ENCODE measurements around the gene GRIK1. TPM values are rescaled to one million over a fixed set of nuclear protein-coding genes. Genes with fewer than 3 reads are reported as not detected.

Gene GRIK1
- total RNA-seq, 4 donors from 2014 or later = 0.30 to 0.76 (median 0.36) TPM

DNA sequence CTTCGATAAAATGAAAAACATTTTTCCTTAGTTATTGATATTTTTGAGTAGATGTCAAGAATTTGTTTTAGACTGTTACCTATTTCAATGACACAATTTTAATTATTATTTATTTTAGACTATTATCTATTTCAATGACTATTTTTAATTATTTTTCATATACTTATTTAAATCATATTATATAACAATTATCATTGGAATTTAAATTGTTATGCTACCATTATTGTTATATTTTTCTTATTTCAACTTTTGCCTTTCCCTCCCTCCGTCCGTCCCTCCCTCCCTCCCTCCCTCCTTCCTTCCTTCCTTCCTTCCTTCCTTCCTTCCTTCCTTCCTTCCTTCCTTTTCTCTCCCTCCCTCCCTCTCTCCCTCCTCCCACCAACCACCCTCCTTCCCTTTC lies 229.3 kb downstream of the GRIK1 start:
- intact Hi-C loops (cut with DNase I; ENCODE audit: low total_unique reads) = no loop called here
- TF ChIP-seq, protein P1, sequence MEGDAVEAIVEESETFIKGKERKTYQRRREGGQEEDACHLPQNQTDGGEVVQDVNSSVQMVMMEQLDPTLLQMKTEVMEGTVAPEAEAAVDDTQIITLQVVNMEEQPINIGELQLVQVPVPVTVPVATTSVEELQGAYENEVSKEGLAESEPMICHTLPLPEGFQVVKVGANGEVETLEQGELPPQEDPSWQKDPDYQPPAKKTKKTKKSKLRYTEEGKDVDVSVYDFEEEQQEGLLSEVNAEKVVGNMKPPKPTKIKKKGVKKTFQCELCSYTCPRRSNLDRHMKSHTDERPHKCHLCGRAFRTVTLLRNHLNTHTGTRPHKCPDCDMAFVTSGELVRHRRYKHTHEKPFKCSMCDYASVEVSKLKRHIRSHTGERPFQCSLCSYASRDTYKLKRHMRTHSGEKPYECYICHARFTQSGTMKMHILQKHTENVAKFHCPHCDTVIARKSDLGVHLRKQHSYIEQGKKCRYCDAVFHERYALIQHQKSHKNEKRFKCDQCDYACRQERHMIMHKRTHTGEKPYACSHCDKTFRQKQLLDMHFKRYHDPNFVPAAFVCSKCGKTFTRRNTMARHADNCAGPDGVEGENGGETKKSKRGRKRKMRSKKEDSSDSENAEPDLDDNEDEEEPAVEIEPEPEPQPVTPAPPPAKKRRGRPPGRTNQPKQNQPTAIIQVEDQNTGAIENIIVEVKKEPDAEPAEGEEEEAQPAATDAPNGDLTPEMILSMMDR (IDR thresholded peaks at IDR 0.05) = no peak
- no peak for TF ChIP-seq POLR2A (IDR thresholded peaks at IDR 0.05)
- WGBS, 2 donors = 82 to 83% methylated on average over 3 of the region's 3 CpGs
- no peak overlapping the region for H3K4me3 ChIP-seq (ENCODE audit: low read depth, poor library complexity, severe bottlenecking)
- DNase-seq (ENCODE audit: low spot score in 2 of 2) = no peak

DNA sequence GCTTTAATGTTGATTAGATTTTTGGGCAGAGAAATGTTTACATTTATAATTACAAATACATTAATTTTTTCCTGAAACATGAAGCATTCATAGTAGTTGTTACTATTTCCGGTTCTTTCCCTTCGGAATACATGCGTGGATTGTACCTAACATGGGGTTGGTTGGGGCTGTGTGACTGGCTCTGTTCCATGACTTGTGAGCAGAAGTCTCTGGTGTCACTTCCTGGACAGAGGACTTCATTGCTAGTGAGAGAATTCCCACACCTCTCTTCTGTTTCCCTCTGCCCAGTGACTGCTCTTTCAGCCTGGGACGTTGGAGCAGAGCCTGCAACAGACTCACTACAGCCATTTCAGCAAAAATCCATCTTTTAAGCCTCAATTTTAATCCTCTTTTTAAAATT lies 231.4 kb downstream of the GRIK1 start:
- no peak for DNase-seq (ENCODE audit: low spot score in 2 of 2)
- intact Hi-C loops (cut with DNase I; ENCODE audit: low total_unique reads) = no loop called here
- H3K4me3 ChIP-seq (ENCODE audit: low read depth, poor library complexity, severe bottlenecking) = no peak overlapping the region

DNA sequence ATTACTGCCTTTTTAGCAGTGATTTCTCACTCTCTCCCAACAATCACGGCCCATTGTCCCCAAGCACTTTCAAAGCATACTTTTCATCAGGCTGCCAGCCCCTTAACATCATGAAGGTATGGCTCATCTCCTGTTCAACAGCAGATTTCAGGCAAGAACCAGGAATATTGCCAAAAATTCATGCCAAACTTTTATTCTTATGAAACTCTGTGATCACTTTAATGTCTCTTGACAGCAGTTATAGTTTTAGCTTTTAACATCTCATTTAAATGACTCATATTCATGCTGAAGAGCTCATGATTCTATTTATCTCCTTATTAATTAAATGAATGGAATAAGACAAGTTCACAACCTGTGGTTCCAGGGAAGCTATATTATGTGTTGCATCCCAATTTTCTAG lies 235.1 kb downstream of the GRIK1 start:
- TF ChIP-seq, protein P1 (IDR thresholded peaks at IDR 0.05) = no peak
- no peak for TF ChIP-seq POLR2A (IDR thresholded peaks at IDR 0.05)
- DNase-seq (ENCODE audit: low spot score in 2 of 2) = no peak
- intact Hi-C loops (cut with DNase I; ENCODE audit: low total_unique reads) = no loop called here
- WGBS, 2 donors = 31 to 39% methylated on average over 1 of the region's 1 CpG
- no peak overlapping the region for H3K4me3 ChIP-seq (ENCODE audit: low read depth, poor library complexity, severe bottlenecking)

More for the DNA sequence above, 231.4 kb downstream of the GRIK1 start:
- WGBS, 2 donors = 76 to 82% methylated on average over 4 of the region's 4 CpGs
- TF ChIP-seq, protein P1 (IDR thresholded peaks at IDR 0.05) = no peak

DNA sequence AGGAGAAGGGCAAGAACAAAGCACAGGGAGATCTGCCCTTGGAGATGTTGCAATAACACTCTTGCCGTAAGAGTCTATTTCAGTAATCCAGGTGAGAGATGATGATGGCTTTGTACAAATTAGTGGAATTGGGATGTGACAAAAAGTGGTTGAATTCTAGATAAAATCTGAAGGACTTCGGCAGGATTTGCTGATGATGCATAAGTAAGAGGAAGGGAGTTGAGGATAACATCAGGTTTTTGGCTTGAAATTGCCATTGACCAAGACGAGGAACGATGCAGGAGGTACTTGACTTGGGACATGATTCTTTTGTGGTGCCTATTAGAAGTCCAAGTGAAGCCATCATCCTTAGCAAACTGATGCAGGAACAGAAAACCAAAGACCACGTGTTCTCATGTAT lies 238.1 kb downstream of the GRIK1 start:
- WGBS, 2 donors = 92 to 93% methylated on average over 5 of the region's 5 CpGs
- TF ChIP-seq, protein P1 (IDR thresholded peaks at IDR 0.05) = no peak
- no peak for TF ChIP-seq POLR2A (IDR thresholded peaks at IDR 0.05)
- no peak overlapping the region for H3K4me3 ChIP-seq (ENCODE audit: low read depth, poor library complexity, severe bottlenecking)
- intact Hi-C loops (cut with DNase I; ENCODE audit: low total_unique reads) = no loop called here
- no peak for DNase-seq (ENCODE audit: low spot score in 2 of 2)

DNA sequence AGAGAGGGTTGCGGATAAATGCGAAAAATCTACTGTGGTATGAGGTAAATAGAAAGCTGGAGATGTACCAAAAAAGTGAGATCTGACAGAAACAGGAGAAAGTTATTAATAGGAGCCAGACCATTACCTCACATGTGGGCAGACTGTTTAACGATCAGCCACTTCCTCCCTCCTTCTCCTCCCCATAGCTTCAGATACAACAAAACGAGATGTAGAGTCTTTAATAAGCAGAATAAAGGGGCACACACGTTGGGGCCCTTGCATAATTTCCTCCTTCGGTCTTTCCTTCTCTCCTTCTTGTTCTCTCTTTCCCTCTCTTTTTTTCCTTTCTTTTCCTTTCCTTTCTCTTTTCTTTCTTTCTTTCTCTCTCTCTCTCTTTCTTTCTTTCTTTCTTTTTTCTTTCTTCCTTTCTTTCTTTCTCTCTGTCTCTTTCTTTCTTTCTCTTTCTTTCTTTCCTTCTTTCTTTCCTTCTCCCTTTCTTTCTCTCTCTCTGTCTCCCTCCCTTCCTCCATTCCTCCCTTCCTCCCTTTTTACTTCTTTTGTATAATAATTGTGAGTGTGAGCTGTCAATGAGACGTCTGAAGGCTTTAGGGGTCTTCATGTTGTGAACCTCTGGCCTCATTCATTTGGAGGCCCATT lies 242.1 kb downstream of the GRIK1 start:
- DNase-seq (ENCODE audit: low spot score in 2 of 2) = no peak
- intact Hi-C loops (cut with DNase I; ENCODE audit: low total_unique reads) = no loop called here
- no peak overlapping the region for H3K4me3 ChIP-seq (ENCODE audit: low read depth, poor library complexity, severe bottlenecking)
- WGBS, 2 donors = 52 to 53% methylated on average over 7 of the region's 7 CpGs
- TF ChIP-seq, protein P1 (IDR thresholded peaks at IDR 0.05) = no peak
- no peak for TF ChIP-seq POLR2A (IDR thresholded peaks at IDR 0.05)

DNA sequence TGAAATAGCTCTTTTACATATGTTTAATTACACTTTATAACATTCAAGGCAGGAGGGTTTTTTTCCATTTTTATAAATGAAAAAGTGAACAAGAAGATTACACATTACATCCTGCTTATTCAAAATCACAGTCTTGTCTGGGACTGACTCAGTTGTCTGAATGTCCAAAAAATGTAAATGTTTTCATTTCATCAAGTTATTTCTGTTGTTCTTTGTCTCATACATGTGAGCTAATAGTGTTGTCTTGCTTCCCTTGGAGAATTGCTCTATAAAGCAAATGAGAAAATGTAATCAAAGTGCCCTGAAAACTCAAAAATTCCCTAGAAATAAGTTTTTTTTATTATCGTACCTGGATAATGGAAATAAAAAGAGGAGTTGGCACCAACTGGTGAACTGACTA lies 242.9 kb downstream of the GRIK1 start:
- TF ChIP-seq POLR2A (IDR thresholded peaks at IDR 0.05) = no peak
- TF ChIP-seq, protein P1 (IDR thresholded peaks at IDR 0.05) = no peak
- intact Hi-C loops (cut with DNase I; ENCODE audit: low total_unique reads) = no loop called here
- 76 to 91% methylated on average over 1 of the region's 1 CpG for WGBS, 2 donors
- DNase-seq (ENCODE audit: low spot score in 2 of 2) = no peak
- H3K4me3 ChIP-seq (ENCODE audit: low read depth, poor library complexity, severe bottlenecking) = no peak overlapping the region
